Loucy (cell line): ENCODE data around the gene HOXB4.

Source experiments
- H2AFZ ChIP-seq: fragments of 200-600 bp; sonication (generic); 2 replicates; pipeline ENCODE4 v1.6.0; 2016; ENCODE audit warnings: antibody characterized with exemption, mild to moderate bottlenecking, low read length, moderate library complexity
- H3F3A ChIP-seq: fragments of 200-600 bp; 2 replicates; pipeline ENCODE4 v1.6.0; 2016; ENCODE audit warnings: antibody characterized with exemption, low read depth, mild to moderate bottlenecking
- H3K27me3 ChIP-seq: fragments of 200-600 bp; sonication (generic); 2 replicates; pipeline ENCODE4 v1.6.1; 2014; ENCODE audit warnings: low read length, mild to moderate bottlenecking; ENCODE audit not compliant: insufficient read depth, poor library complexity, severe bottlenecking
- H3K36me3 ChIP-seq: fragments of 200-600 bp; sonication (generic); 2 replicates; pipeline ENCODE4 v1.6.1; 2016; ENCODE audit warnings: low read length; ENCODE audit not compliant: insufficient read depth
- H3K4me1 ChIP-seq: fragments of 200-600 bp; sonication (generic); 2 replicates; pipeline ENCODE4 v1.5.1; 2014; ENCODE audit warnings: low read length, mild to moderate bottlenecking; ENCODE audit not compliant: insufficient read depth, poor library complexity, severe bottlenecking
- H3K4me2 ChIP-seq: fragments of 200-600 bp; sonication (generic); 2 replicates; pipeline ENCODE4 v1.6.0; 2014; ENCODE audit warnings: antibody characterized with exemption, low read length, low read depth, mild to moderate bottlenecking; ENCODE audit not compliant: poor library complexity, severe bottlenecking
- H3K4me3 ChIP-seq: fragments of 200-600 bp; sonication (generic); 2 replicates; pipeline ENCODE4 v1.5.1; 2014; ENCODE audit warnings: low read length, mild to moderate bottlenecking, mixed read lengths; ENCODE audit not compliant: poor library complexity, severe bottlenecking
- H3K79me2 ChIP-seq: fragments of 200-600 bp; sonication (generic); 2 replicates; pipeline ENCODE4 v1.6.1; 2014; ENCODE audit warnings: low read length; ENCODE audit not compliant: insufficient read depth
- H3K9ac ChIP-seq: fragments of 200-600 bp; sonication (generic); 2 replicates; pipeline ENCODE4 v1.6.0; 2014; ENCODE audit warnings: mild to moderate bottlenecking, low read depth, low read length, moderate library complexity; ENCODE audit not compliant: poor library complexity, severe bottlenecking
- H3K9me2 ChIP-seq: fragments of 200-600 bp; sonication (generic); replicated peaks from 2 replicates; pipeline ENCODE4 v1.6.1; 2016; ENCODE audit warnings: low read depth, low read length, mixed read lengths
- H3K9me3 ChIP-seq: fragments of 200-600 bp; sonication (generic); 2 replicates; pipeline ENCODE4 v1.6.1; 2014; ENCODE audit warnings: mild to moderate bottlenecking, antibody characterized with exemption, low read length, low read depth; ENCODE audit not compliant: insufficient read depth
- H4K20me1 ChIP-seq: fragments of 200-600 bp; sonication (generic); 2 replicates; pipeline ENCODE4 v1.6.0; 2014; ENCODE audit warnings: antibody characterized with exemption, low read length, mild to moderate bottlenecking; ENCODE audit not compliant: insufficient read depth, poor library complexity, severe bottlenecking
- CTCF ChIP-seq: fragments of 200-600 bp; sonication (generic); conservative IDR thresholded peaks from 2 replicates; pipeline ENCODE4 v1.5.1; 2014; ENCODE audit warnings: mild to moderate bottlenecking, antibody characterized with exemption, low read length
- EZH2phosphoT487 ChIP-seq: fragments of 200-600 bp; IDR thresholded peaks from 2 replicates; pipeline ENCODE4 v1.6.1; 2018; ENCODE audit warnings: antibody characterized with exemption, mild to moderate bottlenecking, moderate library complexity, borderline replicate concordance

The HOXB4 gene

DNA sequence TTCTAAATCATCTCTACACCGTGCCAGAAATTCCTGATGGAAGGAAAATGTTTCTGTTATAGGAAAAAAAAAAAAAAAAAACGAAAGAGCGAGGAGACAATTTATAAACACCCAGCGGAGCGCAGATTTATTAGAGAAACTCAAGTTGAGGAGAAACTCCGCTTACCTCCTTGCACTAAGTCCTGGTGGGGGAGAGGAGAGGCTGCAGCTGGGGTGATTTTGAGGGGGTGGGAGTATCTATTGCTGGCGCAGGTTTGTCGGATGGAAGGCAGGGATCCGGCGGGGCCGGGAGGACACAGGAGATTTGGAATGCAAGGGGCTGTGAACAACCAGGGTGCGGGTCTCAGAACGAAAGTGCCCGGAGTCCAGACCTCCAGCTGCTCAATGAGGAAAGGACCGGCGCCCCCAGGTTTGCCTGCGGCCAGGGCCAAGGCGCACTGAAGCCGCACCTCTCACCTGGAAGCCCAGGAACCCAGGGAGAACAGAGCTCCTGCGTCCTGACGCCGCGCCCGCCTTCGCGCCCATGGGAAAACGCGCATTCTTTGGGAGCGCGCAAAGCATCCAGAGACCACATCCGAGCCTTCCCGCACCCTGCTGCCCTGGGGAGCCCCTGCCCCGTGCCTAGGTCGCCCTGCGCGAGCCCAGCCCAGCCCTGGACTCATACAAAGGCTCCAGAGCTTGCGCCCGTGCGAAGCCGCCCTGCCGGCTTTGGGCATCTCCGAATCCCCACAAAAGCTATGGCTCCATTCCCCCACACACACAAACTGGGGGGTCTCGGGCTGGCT is 39.5 kb upstream of the HOXB4 start:
- Histone ChIP-seq H3K36me3 (peaks cover 8% of the 10 kb centered on the region; the same call in 1 of the 2 replicates), H3K9me3 (no peaks in the 10 kb centered on the region), H2AFZ (no peak overlapping the region), H3F3A (peaks cover 8% of the 10 kb centered on the region; the same call in 1 of the 2 replicates), H4K20me1 (peaks cover 9% of the 10 kb centered on the region), H3K27me3 (peaks cover 23% of the 10 kb centered on the region), H3K9me2 (no peaks in the 10 kb centered on the region), H3K4me1 (peaks cover 41% of the 10 kb centered on the region), H3K79me2 (peaks cover 97% of the 10 kb centered on the region), H3K4me3 (peak overlapping the region; percentile 89), H3K4me2 (peak overlapping the region; percentile 98), H3K9ac (peak overlapping the region; percentile 100)
- TF ChIP-seq EZH2phosphoT487 (no peak), CTCF (no peak)

- peaks cover 21% of the 10 kb centered on the region for H3K27me3 ChIP-seq
- H3K4me3 ChIP-seq: peak overlapping the region; percentile 89
- H3K4me1 ChIP-seq: peaks cover 35% of the 10 kb centered on the region
- H2AFZ ChIP-seq: no peak overlapping the region
- H3F3A ChIP-seq: peaks cover 8% of the 10 kb centered on the region; the same call in 1 of the 2 replicates
- no peaks in the 10 kb centered on the region for H3K9me3 ChIP-seq
- peak overlapping the region; percentile 100 for H3K9ac ChIP-seq
- H3K36me3 ChIP-seq: peaks cover under 1% of the 10 kb centered on the region; the same call in 1 of the 2 replicates
- peaks cover 97% of the 10 kb centered on the region for H3K79me2 ChIP-seq
- TF ChIP-seq EZH2phosphoT487: no peak
- no peak for TF ChIP-seq CTCF
- H3K9me2 ChIP-seq: no peaks in the 10 kb centered on the region
- peaks cover 9% of the 10 kb centered on the region for H4K20me1 ChIP-seq
- H3K4me2 ChIP-seq: peak overlapping the region; percentile 98
Observed at GRCh38 chr17:48616717-48617470, 38.7 kb upstream of the HOXB4 start.

DNA sequence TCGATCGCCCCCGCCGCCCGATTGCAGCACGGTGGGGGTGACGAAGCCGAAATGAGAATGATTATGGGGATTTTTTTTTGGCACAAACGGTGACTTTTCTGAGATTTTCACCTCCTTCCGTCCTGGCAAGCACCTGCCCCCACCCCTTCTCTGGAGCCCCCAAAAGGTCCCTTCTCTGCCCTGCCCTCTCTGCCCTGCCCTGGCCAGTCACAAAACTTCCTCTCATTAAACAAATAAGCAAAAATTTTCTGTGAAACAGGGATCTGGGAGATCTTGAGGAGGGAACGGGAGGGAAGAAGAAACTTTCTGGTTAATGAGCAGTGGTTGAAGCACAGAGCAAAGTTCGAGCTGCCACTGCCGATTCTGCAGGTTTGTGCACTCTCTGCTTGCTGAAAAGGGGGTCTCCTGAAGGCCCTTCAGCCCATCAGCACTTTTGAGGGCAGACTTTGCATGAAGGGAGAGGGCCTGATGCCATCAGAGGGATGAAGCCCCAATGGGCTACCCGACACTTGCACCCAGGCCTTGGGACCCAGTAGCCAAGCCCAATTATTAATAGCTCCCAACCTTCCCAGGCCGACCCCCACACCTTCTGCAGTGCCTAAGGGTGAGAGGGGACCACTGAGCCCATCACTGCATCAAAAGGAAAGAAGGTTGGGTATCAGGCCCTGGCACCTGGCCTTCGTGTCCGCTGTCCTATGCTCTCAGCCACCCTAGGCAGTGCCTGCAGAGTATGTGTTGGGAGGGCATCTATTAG is 38.0 kb upstream of the HOXB4 start:
- Histone ChIP-seq H3K4me3 (peak overlapping the region; percentile 89), H2AFZ (no peak overlapping the region), H3K9ac (peak overlapping the region; percentile 100), H3K36me3 (no peaks in the 10 kb centered on the region), H3K9me2 (no peaks in the 10 kb centered on the region), H3K79me2 (peaks cover 97% of the 10 kb centered on the region), H3F3A (peaks cover 8% of the 10 kb centered on the region; the same call in 1 of the 2 replicates), H3K4me1 (peaks cover 31% of the 10 kb centered on the region), H4K20me1 (peaks cover 9% of the 10 kb centered on the region), H3K4me2 (peak overlapping the region; percentile 98), H3K27me3 (peaks cover 21% of the 10 kb centered on the region), H3K9me3 (no peaks in the 10 kb centered on the region)
- no peak for TF ChIP-seq CTCF
- no peak for TF ChIP-seq EZH2phosphoT487
